WI38 (cell line): ENCODE measurements around the gene SPAST.

ENCODE experiments used
- H3K4me3 ChIP-seq: 2 replicates; pipeline ENCODE4 v1.5.1; 2011; ENCODE audit warnings: low read depth, mild to moderate bottlenecking, control low read depth, low read length
- CTCF ChIP-seq: IDR thresholded peaks from 2 replicates; pipeline ENCODE4 v1.5.1; 2012; ENCODE audit warnings: low read depth, mild to moderate bottlenecking, control low read depth, low read length

Gene SPAST

GRCh38 chr2:32058130-32058529 is 5.2 kb upstream of the SPAST start:
- TF ChIP-seq CTCF, result no peak
- H3K4me3 ChIP-seq, result no peak overlapping the region

GRCh38 chr2:32060266-32060665 is 3.1 kb upstream of the SPAST start:
- no peak overlapping the region for H3K4me3 ChIP-seq
- TF ChIP-seq CTCF, result no peak

GRCh38 chr2:32061430-32061829 is 1.9 kb upstream of the SPAST start:
- TF ChIP-seq CTCF, result no peak
- H3K4me3 ChIP-seq, result no peak overlapping the region

- peak overlapping the region; percentile 82 for H3K4me3 ChIP-seq
- TF ChIP-seq CTCF, result no peak
These were observed 1.1 kb upstream of the SPAST start for GRCh38 chr2:32061973-32062861.

- no peak for TF ChIP-seq CTCF
- H3K4me3 ChIP-seq, result peak overlapping the region; percentile 82
These were observed 755 bp downstream of the SPAST start for GRCh38 chr2:32064021-32064601.

- peak overlapping the region; percentile 82 for H3K4me3 ChIP-seq
- TF ChIP-seq CTCF, result no peak
These were observed 1.4 kb downstream of the SPAST start for GRCh38 chr2:32064713-32065112.

GRCh38 chr2:32067549-32067948 is 4.2 kb downstream of the SPAST start:
- no peak overlapping the region for H3K4me3 ChIP-seq
- TF ChIP-seq CTCF, result no peak
